Measurements from ENCODE around the gene ARVCF.

Gene ARVCF

DNA sequence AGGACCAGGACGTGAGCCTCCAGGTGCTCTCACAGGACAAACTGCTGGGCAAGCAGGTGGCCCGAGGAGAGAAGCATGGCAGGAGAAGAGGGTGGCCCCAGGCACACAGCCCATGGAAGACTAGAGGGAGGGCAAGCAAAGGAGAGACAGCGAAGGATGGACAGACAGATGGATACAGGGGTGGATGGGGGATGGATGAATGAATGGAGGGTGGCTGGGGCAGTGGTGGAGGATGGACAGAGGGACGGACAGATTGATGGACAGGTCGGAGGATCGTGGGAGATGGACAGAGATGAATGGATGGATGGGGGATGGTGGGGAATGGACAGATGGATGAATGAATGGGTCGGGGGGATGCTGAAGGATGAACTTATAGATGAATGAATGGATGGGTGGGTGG lies 22.7 kb downstream of the ARVCF start:
- TF ChIP-seq, protein P1, sequence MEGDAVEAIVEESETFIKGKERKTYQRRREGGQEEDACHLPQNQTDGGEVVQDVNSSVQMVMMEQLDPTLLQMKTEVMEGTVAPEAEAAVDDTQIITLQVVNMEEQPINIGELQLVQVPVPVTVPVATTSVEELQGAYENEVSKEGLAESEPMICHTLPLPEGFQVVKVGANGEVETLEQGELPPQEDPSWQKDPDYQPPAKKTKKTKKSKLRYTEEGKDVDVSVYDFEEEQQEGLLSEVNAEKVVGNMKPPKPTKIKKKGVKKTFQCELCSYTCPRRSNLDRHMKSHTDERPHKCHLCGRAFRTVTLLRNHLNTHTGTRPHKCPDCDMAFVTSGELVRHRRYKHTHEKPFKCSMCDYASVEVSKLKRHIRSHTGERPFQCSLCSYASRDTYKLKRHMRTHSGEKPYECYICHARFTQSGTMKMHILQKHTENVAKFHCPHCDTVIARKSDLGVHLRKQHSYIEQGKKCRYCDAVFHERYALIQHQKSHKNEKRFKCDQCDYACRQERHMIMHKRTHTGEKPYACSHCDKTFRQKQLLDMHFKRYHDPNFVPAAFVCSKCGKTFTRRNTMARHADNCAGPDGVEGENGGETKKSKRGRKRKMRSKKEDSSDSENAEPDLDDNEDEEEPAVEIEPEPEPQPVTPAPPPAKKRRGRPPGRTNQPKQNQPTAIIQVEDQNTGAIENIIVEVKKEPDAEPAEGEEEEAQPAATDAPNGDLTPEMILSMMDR (IDR thresholded peaks at IDR 0.05; ENCODE audit: low read depth, low read length): no peak
- no peak overlapping the region for H3K4me3 ChIP-seq (ENCODE audit: low read depth, low read length)

DNA sequence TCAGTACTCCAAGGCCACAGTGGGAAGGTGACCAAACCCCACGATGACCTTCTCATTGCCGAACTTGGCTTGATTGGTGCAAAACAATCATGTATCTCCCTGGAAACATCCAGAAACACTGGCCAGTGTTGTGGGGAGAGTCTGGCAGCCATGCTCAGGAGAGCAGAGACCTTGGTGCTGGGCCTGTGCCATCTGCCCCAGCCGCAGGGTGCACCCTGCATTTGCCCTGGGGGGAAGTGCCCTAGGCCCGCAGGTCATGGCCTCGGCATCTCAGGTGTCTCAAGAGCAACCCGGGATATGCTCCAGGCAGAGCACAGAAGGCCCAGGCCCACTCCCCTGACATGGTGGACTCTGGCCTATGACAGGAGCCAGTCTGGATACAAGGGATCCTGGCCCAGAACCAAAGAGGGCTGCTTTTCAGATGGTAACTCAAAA lies 23.7 kb downstream of the ARVCF start:
- H3K4me3 ChIP-seq (ENCODE audit: low read depth, low read length): no peak overlapping the region
- TF ChIP-seq, protein P1 (IDR thresholded peaks at IDR 0.05; ENCODE audit: low read depth, low read length): no peak

DNA sequence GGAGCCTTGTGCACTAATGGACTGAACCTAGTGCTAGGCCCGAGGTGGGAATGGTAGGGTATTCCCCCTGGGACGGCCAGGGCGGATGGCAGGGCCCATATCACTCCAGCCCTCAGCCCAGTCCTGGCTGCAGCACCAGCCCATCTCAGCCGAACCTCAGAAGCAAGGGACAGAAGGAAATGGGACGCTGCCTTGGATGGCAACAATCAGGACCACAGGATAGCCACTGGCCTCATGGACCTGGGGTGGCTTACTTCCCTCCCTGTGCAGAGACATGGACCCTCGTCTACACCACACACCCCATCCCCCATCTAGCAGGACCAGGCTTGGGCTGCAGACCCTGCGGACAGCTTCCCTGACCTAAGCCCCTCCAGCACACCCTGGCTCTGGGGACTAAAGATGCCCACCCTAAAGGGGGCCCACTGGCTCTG lies 24.1 kb downstream of the ARVCF start:
- no peak overlapping the region for H3K4me3 ChIP-seq (ENCODE audit: low read depth, low read length)
- TF ChIP-seq, protein P1 (IDR thresholded peaks at IDR 0.05; ENCODE audit: low read depth, low read length): no peak

DNA sequence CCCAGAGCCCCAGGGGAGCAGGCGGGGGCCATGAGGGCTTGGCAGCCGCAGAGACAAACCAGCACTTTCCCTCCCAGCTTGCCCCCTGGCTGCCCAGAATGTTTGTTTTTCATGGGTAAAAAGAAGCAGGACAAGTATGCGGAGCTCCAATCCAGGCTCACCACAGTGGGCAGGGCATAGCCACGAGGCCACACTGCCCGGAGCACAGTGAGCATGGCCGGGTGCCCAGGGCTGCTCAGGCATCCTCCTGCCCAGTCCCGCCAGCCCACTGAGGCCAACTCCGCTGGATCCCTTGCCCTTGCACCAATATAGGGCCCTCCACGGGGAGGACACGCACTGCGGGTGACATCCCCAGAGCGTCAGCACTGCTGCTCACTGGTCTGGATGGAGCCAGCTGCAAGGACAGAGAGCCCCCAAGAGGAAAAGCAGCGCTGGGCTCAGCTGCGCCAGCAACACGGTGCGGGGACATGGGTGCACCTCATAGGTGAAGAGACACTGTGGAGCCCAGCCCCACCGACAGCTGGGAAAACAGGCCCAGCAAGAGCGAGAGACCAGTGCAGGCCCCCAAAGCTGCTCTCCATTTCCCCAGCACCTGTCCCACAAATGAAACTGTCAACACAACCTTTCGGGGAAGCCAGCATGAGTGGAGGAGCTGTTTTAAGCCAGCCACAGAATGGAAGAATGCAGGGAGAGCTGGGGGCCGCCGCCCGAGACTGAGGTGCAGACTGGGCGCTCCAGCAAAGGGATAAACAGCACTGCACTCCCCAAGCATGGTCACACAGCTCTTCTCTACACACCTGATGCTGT lies 24.8 kb downstream of the ARVCF start:
- TF ChIP-seq, protein P1 (IDR thresholded peaks at IDR 0.05; ENCODE audit: low read depth, low read length): no peak
- H3K4me3 ChIP-seq (ENCODE audit: low read depth, low read length): no peak overlapping the region

DNA sequence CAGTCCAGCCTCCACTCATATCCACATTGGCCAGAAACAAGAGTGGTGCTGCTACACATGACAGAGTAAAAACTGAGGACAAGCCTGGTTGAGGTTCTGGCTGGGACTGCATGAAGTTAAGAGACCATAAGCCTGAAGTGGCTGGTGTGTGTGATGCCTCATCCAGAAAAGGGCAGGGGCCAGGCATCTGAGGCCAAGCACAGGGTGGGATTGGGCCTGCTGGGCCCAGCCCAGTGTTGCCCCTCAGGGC lies 25.3 kb downstream of the ARVCF start:
- H3K4me3 ChIP-seq (ENCODE audit: low read depth, low read length): no peak overlapping the region
- TF ChIP-seq, protein P1 (IDR thresholded peaks at IDR 0.05; ENCODE audit: low read depth, low read length): no peak

DNA sequence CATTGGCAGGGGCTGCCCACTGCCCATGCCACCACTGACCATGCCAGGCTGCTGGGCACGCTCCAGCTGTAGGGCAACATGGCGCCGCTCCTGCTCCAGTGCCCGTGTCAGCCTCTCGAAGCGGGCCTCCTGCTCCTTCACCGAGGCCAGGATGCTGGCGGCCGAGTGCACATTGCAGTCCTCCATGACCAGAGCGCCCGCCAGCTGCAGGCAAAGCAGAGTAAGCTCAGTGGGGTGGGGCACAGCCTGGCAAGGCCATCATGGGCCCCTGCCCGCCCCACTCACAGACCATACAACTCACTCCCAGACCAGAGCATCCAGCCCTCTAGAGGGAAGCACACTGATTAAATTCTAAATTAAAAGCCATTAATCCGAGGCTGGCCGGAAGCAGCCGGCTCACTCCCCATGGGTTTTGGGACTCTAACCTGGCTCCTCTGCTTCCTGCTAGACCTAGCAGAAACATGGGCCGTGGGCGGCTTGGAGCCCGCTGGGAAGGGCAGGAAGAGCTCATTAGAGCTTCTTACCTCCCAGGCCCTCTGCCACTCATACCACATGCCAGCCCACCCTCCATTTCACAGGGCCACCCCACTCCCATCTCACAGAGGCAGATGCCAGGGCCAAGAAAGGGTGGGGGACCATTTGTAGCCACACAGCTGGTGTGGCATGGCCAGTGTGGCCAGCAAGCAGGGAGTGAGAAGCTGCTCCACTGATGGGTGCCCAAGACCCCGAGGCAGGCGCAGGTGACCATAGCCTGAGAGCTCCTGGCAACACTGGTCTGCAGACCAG lies 25.8 kb downstream of the ARVCF start:
- H3K4me3 ChIP-seq (ENCODE audit: low read depth, low read length): no peak overlapping the region
- TF ChIP-seq, protein P1 (IDR thresholded peaks at IDR 0.05; ENCODE audit: low read depth, low read length): no peak

DNA sequence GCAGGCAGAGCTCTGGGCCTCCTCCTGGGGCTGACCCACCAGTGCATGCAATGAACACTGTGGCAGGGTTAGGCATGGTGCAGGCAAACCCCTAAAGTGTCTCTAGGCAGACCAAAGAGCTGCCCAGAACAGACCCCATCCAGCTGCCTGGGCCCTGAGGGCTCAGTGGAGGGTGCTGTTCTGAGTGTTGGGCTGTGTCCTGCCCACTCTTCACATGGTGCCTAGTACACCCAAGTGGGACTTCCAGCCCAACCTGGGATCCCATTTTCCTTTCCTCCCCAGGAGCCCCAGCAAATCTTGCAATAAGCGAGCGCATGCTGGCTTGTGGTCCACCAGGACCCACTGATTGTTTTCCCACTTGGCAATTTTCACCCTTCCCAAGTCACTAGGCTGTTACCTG lies 26.4 kb downstream of the ARVCF start:
- TF ChIP-seq, protein P1 (IDR thresholded peaks at IDR 0.05; ENCODE audit: low read depth, low read length): no peak
- H3K4me3 ChIP-seq (ENCODE audit: low read depth, low read length): no peak overlapping the region
